ENCODE results near the gene ZNF277. TPM values are rescaled to one million over a fixed set of nuclear protein-coding genes. Genes with fewer than 3 reads are reported as not detected.
"Not testable (repeated sequence)": the region's sequence is repeated elsewhere in the genome, so short reads cannot be mapped to it uniquely, and the experiment has no call there.

The ZNF277 gene
- total RNA-seq, 1 experiment from 2014 or later: 19.9 TPM

DNA sequence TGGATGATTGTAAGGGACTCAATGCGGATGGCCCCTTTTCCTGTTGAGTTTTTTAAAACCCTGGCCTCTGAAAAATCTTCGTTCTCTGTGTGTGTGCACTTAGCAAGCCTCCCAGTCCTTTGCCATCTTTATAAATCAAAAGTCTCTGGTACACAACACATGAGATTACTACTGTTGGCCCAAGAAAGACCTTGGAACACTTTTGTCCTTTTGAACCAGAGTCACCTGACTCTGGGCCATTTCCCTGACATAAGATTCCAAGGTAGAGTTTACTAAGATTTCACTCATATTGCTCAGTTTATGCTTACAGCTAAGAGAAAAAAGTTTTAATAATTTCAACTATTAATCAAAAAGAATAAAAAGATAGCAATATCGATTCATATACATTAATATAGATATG, 179.0 kb downstream of the ZNF277 start:
- CTCF ChIA-PET: interaction anchor here (0.8 to 1.3 kb wide), 2 partner anchors 11 to 180 kb away, joined by 3 to 5 read pairs; partner anchors contain the start of gene DOCK4
- intact Hi-C loops (cut with micrococcal nuclease): no loop called here
- TF ChIP-seq CTCF (IDR thresholded peaks at IDR 0.05; ENCODE audit: unreplicated experiment): no peak
- Mint-ChIP-seq H3K27ac (ENCODE audit: low read depth, unreplicated experiment) (no peak overlapping the region), H3K4me1 (ENCODE audit: insufficient read depth, unreplicated experiment) (no peaks in the 10 kb centered on the region), H3K9me3 (ENCODE audit: unreplicated experiment) (no peaks in the 10 kb centered on the region), H3K4me3 (ENCODE audit: unreplicated experiment) (no peak overlapping the region), H3K36me3 (ENCODE audit: insufficient read depth, unreplicated experiment) (no peaks in the 10 kb centered on the region), H3K27me3 (ENCODE audit: insufficient read depth, unreplicated experiment) (no peaks in the 10 kb centered on the region)
- no TSS peak for BruUV-seq (replicated peaks)
- no peak for DNase-seq (ENCODE audit: unreplicated experiment)
- POLR2A ChIA-PET: interaction anchor here (1.0 to 1.2 kb wide), 2 partner anchors 179 to 182 kb away, joined by 3 to 4 read pairs; partner anchors contain the start of gene ZNF277

DNA sequence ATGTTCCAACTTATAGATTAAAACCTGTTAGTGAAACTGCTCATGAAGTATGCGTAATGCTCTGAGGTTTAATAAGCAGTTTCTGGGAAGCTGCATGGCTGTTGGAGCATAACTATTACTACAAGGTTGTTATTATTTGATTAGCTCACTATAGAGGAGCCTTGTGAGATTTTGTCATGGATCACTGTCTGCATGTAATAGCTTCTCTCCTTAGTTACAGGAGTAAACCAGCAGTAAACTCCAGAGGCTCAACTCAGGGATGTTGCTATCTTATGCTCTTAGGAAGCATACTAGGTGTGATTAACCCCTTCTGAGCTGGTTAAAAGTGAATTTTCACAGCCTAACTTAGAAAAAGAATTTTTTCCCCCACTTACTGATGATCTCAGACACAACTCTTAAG, 180.1 kb downstream of the ZNF277 start:
- BruUV-seq (replicated peaks): no TSS peak
- no peak for TF ChIP-seq CTCF (IDR thresholded peaks at IDR 0.05; ENCODE audit: unreplicated experiment)
- ChIA-PET POLR2A (no interaction called here), CTCF (interaction anchor here (0.6 to 0.9 kb wide), 2 partner anchors 8 to 13 kb away, joined by 3 read pairs; no protein-coding TSS in a partner anchor)
- Mint-ChIP-seq H3K9me3 (ENCODE audit: unreplicated experiment) (no peaks in the 10 kb centered on the region), H3K27me3 (ENCODE audit: insufficient read depth, unreplicated experiment) (no peaks in the 10 kb centered on the region), H3K36me3 (ENCODE audit: insufficient read depth, unreplicated experiment) (no peaks in the 10 kb centered on the region), H3K4me1 (ENCODE audit: insufficient read depth, unreplicated experiment) (peaks cover 6% of the 10 kb centered on the region), H3K27ac (ENCODE audit: low read depth, unreplicated experiment) (no peak overlapping the region), H3K4me3 (ENCODE audit: unreplicated experiment) (no peak overlapping the region)
- intact Hi-C loops (cut with micrococcal nuclease): no loop called here
- DNase-seq (ENCODE audit: unreplicated experiment): no peak

GRCh38 chr7:112390167-112390566, 183.7 kb downstream of the ZNF277 start:
- TF ChIP-seq CTCF (IDR thresholded peaks at IDR 0.05; ENCODE audit: unreplicated experiment): no peak
- no peak overlapping the region for H3K4me3 Mint-ChIP-seq (ENCODE audit: unreplicated experiment)
- H3K27me3 Mint-ChIP-seq (ENCODE audit: insufficient read depth, unreplicated experiment): no peaks in the 10 kb centered on the region
- ChIA-PET CTCF (interaction anchor here (0.7 kb wide), 1 partner anchor 194 kb away, joined by 3 read pairs; no protein-coding TSS in a partner anchor), POLR2A (no interaction called here)
- intact Hi-C loops (cut with micrococcal nuclease): loop anchor here (5.0 kb wide), 1 partner anchor 183 kb away; the partner anchor contains the start of genes DOCK4 and ZNF277
- BruUV-seq (replicated peaks): no TSS peak
- peaks cover 6% of the 10 kb centered on the region for H3K4me1 Mint-ChIP-seq (ENCODE audit: insufficient read depth, unreplicated experiment)
- H3K9me3 Mint-ChIP-seq (ENCODE audit: unreplicated experiment): no peaks in the 10 kb centered on the region
- H3K27ac Mint-ChIP-seq (ENCODE audit: low read depth, unreplicated experiment): no peak overlapping the region
- DNase-seq (ENCODE audit: unreplicated experiment): no peak
- no peaks in the 10 kb centered on the region for H3K36me3 Mint-ChIP-seq (ENCODE audit: insufficient read depth, unreplicated experiment)

- DNase-seq (ENCODE audit: unreplicated experiment): peak; percentile 29
These were observed 184.8 kb downstream of the ZNF277 start for GRCh38 chr7:112391079-112391821.

DNA sequence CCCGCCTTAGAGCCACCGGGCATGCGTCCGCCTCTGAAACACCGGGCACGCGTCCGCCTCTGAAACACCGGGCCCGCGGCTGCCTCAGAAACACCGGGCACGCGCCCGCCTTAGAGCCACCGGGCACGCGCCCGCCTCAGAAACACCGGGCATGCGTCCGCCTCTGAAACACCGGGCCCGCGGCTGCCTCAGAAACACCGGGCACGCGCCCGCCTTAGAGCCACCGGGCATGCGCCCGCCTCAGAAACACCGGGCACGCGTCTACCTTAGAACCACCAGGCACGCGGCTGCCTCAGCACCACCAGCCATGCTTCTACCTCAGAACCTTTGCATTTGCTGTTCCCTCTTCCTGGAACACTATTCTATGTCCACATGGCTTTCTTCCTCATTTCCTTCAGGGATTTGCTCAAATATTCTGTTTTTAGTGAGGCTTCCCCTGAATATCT, 185.4 kb downstream of the ZNF277 start:
- intact Hi-C loops (cut with micrococcal nuclease): loop anchor here (5.0 kb wide), 1 partner anchor 185 kb away; the partner anchor contains the start of genes DOCK4 and ZNF277
- CTCF ChIA-PET: interaction anchor here (1.1 kb wide), 1 partner anchor 28 kb away, joined by 4 read pairs; no protein-coding TSS in a partner anchor

More at GRCh38 chr7:112391079-112391821, 184.8 kb downstream of the ZNF277 start:
- Mint-ChIP-seq H3K4me3 (ENCODE audit: unreplicated experiment) (peak overlapping the region; percentile 73), H3K27ac (ENCODE audit: low read depth, unreplicated experiment) (peak overlapping the region; percentile 55)
- CTCF ChIA-PET; BruUV-seq (replicated peaks); H3K27me3 Mint-ChIP-seq (ENCODE audit: insufficient read depth, unreplicated experiment); H3K36me3 Mint-ChIP-seq (ENCODE audit: insufficient read depth, unreplicated experiment); H3K4me1 Mint-ChIP-seq (ENCODE audit: insufficient read depth, unreplicated experiment); H3K9me3 Mint-ChIP-seq (ENCODE audit: unreplicated experiment): not testable (repeated sequence)
- POLR2A ChIA-PET: interaction anchor here (0.6 kb wide), 2 partner anchors 48 to 192 kb away, joined by 3 to 4 read pairs; no protein-coding TSS in a partner anchor
- intact Hi-C loops (cut with micrococcal nuclease): loop anchor here (5.0 kb wide), 1 partner anchor 184 kb away; the partner anchor contains the start of genes DOCK4 and ZNF277

More for the DNA sequence above, 185.4 kb downstream of the ZNF277 start:
- peak; percentile 55 for DNase-seq (ENCODE audit: unreplicated experiment)
- Mint-ChIP-seq H3K27ac (ENCODE audit: low read depth, unreplicated experiment) (peak overlapping the region; percentile 36), H3K4me3 (ENCODE audit: unreplicated experiment) (peak overlapping the region; percentile 73)
- not testable (repeated sequence) for H3K9me3 Mint-ChIP-seq (ENCODE audit: unreplicated experiment); H3K4me1 Mint-ChIP-seq (ENCODE audit: insufficient read depth, unreplicated experiment); BruUV-seq (replicated peaks); H3K27me3 Mint-ChIP-seq (ENCODE audit: insufficient read depth, unreplicated experiment); H3K36me3 Mint-ChIP-seq (ENCODE audit: insufficient read depth, unreplicated experiment)
- POLR2A ChIA-PET: interaction anchor here (0.7 to 1.4 kb wide), 5 partner anchors 11 to 488 kb away, joined by 3 to 9 read pairs (median 3); no protein-coding TSS in a partner anchor

Measured in MCF 10A (cell line).